Ishikawa (cell line): ENCODE results near the gene KCNK6.

ENCODE experiments used
- CEBPB ChIP-seq: IDR thresholded peaks from 2 replicates; pipeline ENCODE4 v1.6.1; 2012
- CREB1 ChIP-seq: IDR thresholded peaks from 2 replicates; pipeline ENCODE4 v1.6.1; 2012; ENCODE audit warnings: low read depth
- EGR1 ChIP-seq: IDR thresholded peaks from 2 replicates; pipeline ENCODE4 v1.6.1; 2012
- EP300 ChIP-seq: IDR thresholded peaks from 2 replicates; pipeline ENCODE4 v1.6.1; 2012; ENCODE audit warnings: borderline replicate concordance
- TAF1 ChIP-seq: IDR thresholded peaks from 2 replicates; pipeline ENCODE4 v1.6.1; 2012; ENCODE audit warnings: low read depth, mild to moderate bottlenecking
- USF1 ChIP-seq: IDR thresholded peaks from 2 replicates; pipeline ENCODE4 v1.6.1; 2012

GRCh38 chr19:38291855-38292254, 27.8 kb upstream of the KCNK6 start:
- TF ChIP-seq EGR1 (no peak), TAF1 (no peak), CEBPB (no peak), EP300 (no peak), CREB1 (no peak), USF1 (no peak)
